NCI-H1417 (cell line): Measurements from ENCODE around the gene NHLH2.

Experiments used
- DNase-seq, 3 experiments: peaks; one replicate each; lab custom pipeline; 2025; lab: John Stamatoyannopoulos, UW

NHLH2 gene

DNA sequence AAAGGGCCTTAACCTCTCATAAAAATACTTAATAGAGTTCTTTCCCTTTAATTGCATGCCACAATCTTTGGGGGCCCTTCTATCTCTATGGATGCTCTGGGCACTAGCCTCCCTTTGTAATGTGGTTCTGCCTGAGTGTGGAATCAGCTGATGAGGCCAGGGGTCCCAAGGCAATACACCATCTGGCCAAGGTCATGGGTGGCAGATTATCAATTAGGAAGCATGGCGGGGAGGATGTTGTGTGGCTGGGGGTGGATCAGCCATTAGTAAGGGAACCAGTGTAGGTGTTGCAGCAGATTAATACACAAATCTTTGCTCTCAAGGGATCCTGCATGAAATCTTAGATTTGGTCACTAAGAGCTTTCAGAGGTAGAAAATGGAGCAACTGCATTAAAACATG is 35.3 kb downstream of the NHLH2 start:
- DNase-seq: no peak

DNA sequence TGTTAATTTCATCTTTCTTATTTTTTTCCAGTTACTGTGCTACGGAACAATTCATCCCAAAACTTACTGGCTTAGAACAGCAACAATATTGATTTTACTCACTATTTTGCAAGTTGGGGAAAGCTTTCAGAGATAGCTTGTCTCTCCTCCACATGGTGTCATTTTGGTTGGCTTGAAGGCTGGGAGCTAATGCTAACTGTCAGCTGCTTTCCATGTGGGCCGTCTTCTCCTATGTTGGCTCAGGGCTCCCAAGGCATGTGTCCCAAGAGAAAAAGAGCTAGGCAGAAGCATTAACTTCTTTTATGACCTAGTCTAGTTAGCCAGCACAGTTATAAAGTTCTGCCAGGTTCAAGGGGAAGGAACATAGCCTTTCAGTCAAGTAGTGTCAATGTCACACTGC is 38.5 kb downstream of the NHLH2 start:
- DNase-seq: no peak

DNA sequence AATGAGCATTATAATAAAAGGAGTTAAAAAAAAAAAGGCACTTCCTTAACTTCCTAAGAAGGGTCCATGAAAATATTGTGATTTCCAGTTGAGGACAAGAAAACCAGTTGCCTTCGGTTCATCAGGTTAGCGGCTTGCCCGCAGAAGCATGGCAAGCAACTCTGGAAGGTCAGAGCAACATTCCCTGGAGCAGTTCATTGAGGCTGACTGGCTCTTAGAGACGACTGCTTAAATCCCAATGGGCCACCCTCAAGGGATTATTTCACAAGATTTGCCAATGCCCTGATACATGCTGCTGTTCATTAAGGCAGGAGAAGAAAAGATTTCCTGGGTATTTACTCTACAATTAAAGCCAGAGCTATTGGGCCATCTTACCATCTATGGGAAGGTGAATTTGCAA is 43.4 kb downstream of the NHLH2 start:
- no peak for DNase-seq

DNA sequence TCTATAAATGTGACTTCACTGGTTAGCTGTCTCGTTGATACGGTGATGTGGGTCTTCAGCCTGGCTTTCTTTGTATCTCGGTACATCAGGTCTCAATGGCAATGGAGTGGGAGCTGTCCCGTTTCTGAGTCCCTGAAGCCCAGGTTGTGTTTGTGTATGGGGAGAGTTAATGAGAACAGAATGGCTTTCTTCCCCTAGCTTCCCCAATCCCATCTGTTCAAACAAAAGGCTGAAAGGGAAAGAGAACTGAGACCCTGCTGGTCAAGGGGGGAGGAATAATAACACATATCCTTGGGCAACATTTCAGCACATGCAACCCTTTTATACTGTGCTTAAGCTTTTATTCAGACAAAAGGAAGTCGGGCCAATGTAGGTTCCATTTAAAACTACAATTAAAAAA is 44.0 kb downstream of the NHLH2 start:
- peak in 1 of 3 experiments; percentile 20 for DNase-seq

DNA sequence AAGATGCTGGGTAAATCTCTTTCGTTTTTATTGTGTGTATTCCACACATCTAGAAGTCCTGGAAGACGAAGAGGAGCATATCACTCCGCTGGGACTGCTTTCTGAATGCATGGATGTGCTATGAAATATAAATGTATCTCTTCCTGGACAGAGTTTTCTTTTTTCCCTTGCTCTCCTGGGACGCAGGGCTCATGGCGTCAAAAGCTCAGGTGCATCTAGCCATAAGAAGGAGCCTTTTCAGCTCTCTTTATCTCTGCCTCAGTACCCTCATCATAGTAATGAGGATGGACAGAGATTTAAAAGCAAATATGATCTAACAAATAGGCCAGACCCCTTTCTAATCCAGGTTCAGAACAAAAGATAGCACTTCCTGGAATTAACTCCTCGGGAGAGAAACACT is 44.9 kb downstream of the NHLH2 start:
- no peak for DNase-seq

DNA sequence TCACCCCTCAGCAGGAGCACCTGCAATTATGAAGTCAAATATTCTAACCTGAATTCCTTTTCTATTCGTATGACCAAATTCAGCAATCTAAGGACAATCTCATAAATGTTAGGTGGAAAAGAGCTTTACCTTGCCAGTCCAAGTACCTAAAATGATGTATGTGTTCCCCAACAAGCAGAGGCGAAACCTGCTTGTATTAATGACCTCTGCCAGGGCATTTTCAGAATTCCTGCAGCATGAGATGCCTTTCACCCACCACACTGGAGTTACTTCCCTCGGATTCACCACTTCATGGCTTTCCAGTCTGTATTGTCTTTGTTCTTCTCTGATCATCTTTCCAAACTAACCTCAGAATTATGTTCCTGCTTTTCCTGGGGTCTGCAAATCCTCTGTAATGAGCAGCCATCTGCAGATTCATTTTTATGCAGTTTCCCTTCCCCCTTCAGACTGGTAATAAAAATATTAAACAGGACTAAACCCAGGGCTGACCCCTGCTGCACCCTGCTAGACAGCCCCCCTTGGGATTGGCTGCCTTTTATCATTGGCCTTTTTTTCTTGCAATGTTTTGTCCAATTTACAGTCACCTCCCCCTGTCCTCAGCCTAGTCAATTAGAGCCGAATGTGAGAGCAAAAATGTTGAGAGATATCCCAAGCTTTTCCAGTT is 45.8 kb downstream of the NHLH2 start:
- no peak for DNase-seq

DNA sequence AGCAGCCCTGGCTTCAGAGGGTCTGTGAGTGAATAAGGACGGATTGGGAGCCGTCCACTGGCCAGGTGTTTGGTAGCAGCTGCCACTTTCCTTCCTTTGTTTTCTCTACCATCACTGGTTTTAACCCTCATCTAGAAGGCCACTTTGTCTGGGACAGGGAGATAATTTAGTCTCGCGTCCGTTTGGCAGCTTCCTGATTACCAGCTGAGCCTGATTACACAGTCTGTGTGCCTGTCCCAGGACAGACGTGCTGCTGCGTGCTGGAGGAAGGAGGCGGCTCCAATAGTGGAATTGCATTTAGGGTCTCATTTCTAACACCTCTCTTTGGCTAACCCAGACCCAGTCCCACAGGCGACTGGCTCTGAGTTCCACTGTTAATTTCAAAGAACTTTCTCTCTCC is 47.8 kb downstream of the NHLH2 start:
- DNase-seq: no peak

DNA sequence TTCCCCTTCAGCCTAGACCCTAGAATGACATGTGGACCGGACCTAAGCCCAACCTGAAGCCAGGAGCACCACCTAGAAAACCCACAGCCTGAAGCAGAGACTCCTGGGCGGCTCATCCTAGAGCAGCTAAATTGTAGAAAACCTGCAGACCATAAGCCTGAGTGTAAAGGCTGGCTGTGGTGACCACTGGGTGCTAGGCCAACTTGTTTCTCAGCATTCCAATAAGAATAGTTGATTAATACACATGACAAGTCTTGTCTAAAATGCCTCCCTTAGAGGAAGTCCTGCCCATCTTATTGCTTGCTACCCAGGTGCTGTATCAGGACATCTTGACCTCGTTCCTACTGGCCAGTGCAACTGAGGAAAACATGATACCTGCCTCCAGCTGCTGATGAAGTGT is 49.1 kb downstream of the NHLH2 start:
- no peak for DNase-seq

DNA sequence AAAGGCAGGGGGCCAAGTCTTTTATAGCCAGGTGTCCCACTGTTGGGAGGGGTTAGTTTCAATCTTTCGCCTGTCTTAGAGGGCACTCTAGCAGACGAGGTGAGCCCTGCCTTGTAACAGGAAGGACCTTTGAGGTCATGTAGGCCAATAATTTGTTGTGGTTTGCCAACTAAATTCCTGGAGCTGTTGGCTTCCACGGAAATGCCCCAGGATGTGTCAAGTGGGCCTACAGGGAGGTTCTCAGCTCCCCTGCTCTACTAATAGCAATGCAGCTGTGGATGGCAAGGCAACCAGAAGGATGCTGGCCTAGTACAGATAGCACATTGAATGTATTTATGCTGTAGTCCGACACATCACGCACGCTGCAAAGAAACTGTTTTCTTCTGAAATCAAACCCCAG is 50.1 kb downstream of the NHLH2 start:
- no peak for DNase-seq

DNA sequence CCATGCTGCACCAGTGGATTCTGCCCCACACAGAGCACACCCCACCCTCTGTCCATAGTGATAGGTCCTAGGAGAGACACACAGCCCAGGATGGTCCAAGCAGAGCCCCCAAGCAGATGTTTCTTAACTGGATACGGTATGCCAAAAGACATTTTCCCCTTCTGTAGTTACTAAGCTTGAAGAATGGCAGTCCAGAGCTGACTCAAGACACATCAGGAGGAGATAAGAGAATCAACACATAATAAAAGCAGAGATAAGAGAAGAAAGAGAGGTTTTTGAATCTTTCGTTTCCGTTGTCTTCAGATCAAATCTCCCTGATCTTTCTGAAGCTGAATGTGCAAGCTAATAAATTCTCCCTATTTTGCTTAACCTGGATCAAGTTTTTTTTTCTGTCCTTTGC is 50.6 kb downstream of the NHLH2 start:
- no peak for DNase-seq
